Activated CD8-positive, alpha-beta T cell treated with anti-CD3 and anti-CD28 coated beads for 36 hours (primary cell): ENCODE data around the gene BCHE. TPM values are rescaled to one million over a fixed set of nuclear protein-coding genes. Genes with fewer than 3 reads are reported as not detected.

Experiments used
- ATAC-seq: fragments of 200-7000 bp; cut with Tn5 transposase; one replicate; pipeline ENCODE4 v1.10.0; 2021; ENCODE audit warnings: mild to moderate bottlenecking, moderate library complexity
- CTCF ChIA-PET: fragments of 350-600 bp; sonication (Branson Sonifier 250); formaldehyde crosslinking; loops from one replicate; lab custom pipeline; 2021; ENCODE audit warnings: antibody characterized with exemption; lab: Charles Lee
- POLR2A ChIA-PET: fragments of 350-600 bp; sonication (Branson Sonifier 250); formaldehyde crosslinking; loops from one replicate; lab custom pipeline; 2021; ENCODE audit warnings: antibody characterized with exemption; lab: Charles Lee
- DNase-seq: peaks from one replicate; pipeline ENCODE4 v3.0.0-alpha.2; 2020
- H3K27ac Mint-ChIP-seq: one replicate; pipeline ENCODE4 v1.8.0; 2021; ENCODE audit warnings: mild to moderate bottlenecking, mixed read lengths
- H3K27me3 Mint-ChIP-seq: one replicate; pipeline ENCODE4 v1.8.0; 2021; ENCODE audit warnings: mixed read lengths
- H3K36me3 Mint-ChIP-seq: one replicate; pipeline ENCODE4 v1.8.0; 2021; ENCODE audit warnings: low read depth, mixed read lengths
- H3K4me1 Mint-ChIP-seq: one replicate; pipeline ENCODE4 v1.8.0; 2021; ENCODE audit warnings: low read depth, mixed read lengths
- H3K4me3 Mint-ChIP-seq: one replicate; pipeline ENCODE4 v1.8.0; 2021; ENCODE audit warnings: mild to moderate bottlenecking, moderate library complexity, mixed read lengths
- H3K9me3 Mint-ChIP-seq: one replicate; pipeline ENCODE4 v1.8.0; 2021; ENCODE audit warnings: mixed read lengths
- intact Hi-C: fragments of 100-400 bp; cut with micrococcal nuclease; formaldehyde crosslinking; loops from one replicate; pipeline ENCODE4 v1.10.0; 2022
- total RNA-seq, 2 experiments: library from RNA; stranded (reverse); gene quantifications; one replicate each; pipeline ENCODE4 v1.2.3, GENCODE V29; 2021
- TF ChIP-seq, protein P1 (sequence below): fragments of 200-600 bp; IDR thresholded peaks from one replicate; pipeline ENCODE4 v1.8.0; 2022; ENCODE audit warnings: antibody characterized with exemption, mild to moderate bottlenecking

The BCHE gene
- total RNA-seq, 2 experiments from 2014 or later, result not detected

DNA sequence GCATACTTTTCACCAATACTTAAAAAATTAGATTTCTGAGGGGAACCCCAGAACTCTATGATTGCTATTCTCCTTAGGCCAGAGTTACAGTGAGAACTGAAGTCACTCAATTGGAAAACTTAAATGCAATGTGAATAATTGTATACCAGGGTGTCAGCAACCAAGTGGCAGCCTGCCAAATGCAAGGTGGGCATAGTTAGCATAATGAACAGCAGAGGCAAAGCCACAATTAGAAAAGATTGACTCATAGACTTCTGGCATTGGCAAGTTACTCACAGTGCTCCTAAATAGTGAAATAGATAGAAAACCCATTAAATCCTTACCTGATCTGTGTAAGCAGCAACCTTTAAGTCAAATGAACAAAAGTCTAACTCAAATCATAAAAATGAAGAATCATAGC lies 94.9 kb downstream of the BCHE start:
- no peak for DNase-seq
- intact Hi-C loops, result no loop called here
- ChIA-PET CTCF (no interaction called here), POLR2A (no interaction called here)
- no peak overlapping the region for H3K27ac Mint-ChIP-seq
- no peaks in the 10 kb centered on the region for H3K36me3 Mint-ChIP-seq
- H3K27me3 Mint-ChIP-seq, result no peaks in the 10 kb centered on the region
- TF ChIP-seq, protein P1, sequence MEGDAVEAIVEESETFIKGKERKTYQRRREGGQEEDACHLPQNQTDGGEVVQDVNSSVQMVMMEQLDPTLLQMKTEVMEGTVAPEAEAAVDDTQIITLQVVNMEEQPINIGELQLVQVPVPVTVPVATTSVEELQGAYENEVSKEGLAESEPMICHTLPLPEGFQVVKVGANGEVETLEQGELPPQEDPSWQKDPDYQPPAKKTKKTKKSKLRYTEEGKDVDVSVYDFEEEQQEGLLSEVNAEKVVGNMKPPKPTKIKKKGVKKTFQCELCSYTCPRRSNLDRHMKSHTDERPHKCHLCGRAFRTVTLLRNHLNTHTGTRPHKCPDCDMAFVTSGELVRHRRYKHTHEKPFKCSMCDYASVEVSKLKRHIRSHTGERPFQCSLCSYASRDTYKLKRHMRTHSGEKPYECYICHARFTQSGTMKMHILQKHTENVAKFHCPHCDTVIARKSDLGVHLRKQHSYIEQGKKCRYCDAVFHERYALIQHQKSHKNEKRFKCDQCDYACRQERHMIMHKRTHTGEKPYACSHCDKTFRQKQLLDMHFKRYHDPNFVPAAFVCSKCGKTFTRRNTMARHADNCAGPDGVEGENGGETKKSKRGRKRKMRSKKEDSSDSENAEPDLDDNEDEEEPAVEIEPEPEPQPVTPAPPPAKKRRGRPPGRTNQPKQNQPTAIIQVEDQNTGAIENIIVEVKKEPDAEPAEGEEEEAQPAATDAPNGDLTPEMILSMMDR, result no peak
- ATAC-seq, result no peak
- no peak overlapping the region for H3K4me3 Mint-ChIP-seq
- peaks cover 9% of the 10 kb centered on the region for H3K9me3 Mint-ChIP-seq
- no peaks in the 10 kb centered on the region for H3K4me1 Mint-ChIP-seq

DNA sequence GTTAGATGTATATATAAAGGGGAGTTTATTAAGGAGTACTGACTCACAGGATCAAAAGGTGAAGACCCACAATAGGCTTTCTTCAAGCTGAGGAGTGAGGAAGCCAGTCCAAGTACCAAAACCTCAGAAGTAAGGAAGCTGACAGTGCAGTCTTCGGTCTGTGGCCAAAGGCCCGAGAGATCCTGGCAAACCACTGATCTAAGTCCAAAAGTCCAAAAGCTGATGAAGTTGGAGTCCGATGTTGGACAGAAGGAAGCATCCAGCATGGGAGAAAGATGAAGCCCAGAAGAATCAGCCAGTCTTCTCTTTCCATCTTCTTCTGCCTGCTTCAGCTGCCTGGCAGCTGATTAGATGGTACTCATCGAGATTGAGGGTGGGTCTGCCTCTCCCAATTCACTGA lies 107.5 kb downstream of the BCHE start:
- intact Hi-C loops, result no loop called here
- no peaks in the 10 kb centered on the region for H3K27me3 Mint-ChIP-seq
- H3K36me3 Mint-ChIP-seq, result no peaks in the 10 kb centered on the region
- H3K4me1 Mint-ChIP-seq, result no peaks in the 10 kb centered on the region
- peaks cover 2% of the 10 kb centered on the region for H3K9me3 Mint-ChIP-seq
- TF ChIP-seq, protein P1, result no peak
- H3K4me3 Mint-ChIP-seq, result no peak overlapping the region
- DNase-seq, result no peak
- POLR2A ChIA-PET, result no interaction called here
- no peak overlapping the region for H3K27ac Mint-ChIP-seq
- CTCF ChIA-PET, result no interaction called here
- no peak for ATAC-seq

DNA sequence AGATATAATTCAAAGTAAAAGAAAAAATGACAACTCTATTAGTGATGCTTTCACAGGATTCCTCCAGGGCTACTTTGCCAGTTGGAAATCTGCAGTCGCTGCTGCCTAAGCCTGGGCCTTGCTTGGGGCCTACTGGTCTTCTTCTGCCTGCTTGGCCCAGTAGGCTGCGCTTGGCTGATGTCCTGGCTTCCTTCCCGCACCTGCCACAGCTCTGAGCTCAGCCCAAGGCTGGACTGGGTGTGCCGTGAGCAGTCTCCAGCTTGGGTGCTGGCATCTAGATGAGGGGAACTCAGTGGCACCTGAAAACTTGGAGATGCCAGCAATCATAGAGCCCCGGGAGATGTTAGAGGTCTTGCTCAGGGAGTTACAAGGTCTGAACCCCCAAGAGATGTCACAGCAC lies 108.3 kb downstream of the BCHE start:
- intact Hi-C loops, result no loop called here
- no peak for DNase-seq
- H3K27me3 Mint-ChIP-seq, result no peaks in the 10 kb centered on the region
- H3K36me3 Mint-ChIP-seq, result no peaks in the 10 kb centered on the region
- peaks cover 2% of the 10 kb centered on the region for H3K9me3 Mint-ChIP-seq
- TF ChIP-seq, protein P1, result no peak
- no peak for ATAC-seq
- CTCF ChIA-PET, result no interaction called here
- H3K4me1 Mint-ChIP-seq, result no peaks in the 10 kb centered on the region
- POLR2A ChIA-PET, result no interaction called here
- no peak overlapping the region for H3K27ac Mint-ChIP-seq
- no peak overlapping the region for H3K4me3 Mint-ChIP-seq

DNA sequence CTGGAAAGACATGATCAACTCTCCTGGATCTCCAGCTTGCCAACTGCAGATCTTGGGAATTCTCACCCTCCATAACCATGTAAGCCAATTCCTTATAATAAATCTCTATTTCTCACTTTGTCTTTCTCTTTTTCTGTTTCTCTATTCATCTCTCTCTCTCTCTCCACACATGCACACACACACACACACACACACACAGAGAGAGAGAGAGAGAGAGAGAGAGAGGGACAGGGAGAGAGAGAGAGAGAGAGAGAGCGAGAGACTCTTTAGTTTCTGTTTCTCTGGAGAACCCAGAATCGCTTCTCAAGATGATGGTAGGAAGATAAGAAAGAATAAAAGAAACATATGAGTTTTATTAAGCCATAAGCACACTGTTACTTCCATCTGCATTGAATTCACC lies 111.9 kb downstream of the BCHE start:
- no peaks in the 10 kb centered on the region for H3K36me3 Mint-ChIP-seq
- no peak overlapping the region for H3K27ac Mint-ChIP-seq
- H3K9me3 Mint-ChIP-seq, result peaks cover 3% of the 10 kb centered on the region
- CTCF ChIA-PET, result no interaction called here
- ATAC-seq, result no peak
- intact Hi-C loops, result no loop called here
- H3K4me3 Mint-ChIP-seq, result no peak overlapping the region
- TF ChIP-seq, protein P1, result no peak
- POLR2A ChIA-PET, result no interaction called here
- no peaks in the 10 kb centered on the region for H3K4me1 Mint-ChIP-seq
- no peaks in the 10 kb centered on the region for H3K27me3 Mint-ChIP-seq
- no peak for DNase-seq
